Measurements from ENCODE around the gene S100PBP.

S100PBP gene

GRCh38 chr1:32817159-32817814 is at the start of gene S100PBP, which contains the start of gene YARS1:
Gene S100PBP (plus strand): TSS chr1:32817653. CDS start chr1:32826100, 8,447 bp downstream.
Gene YARS1 (minus strand): TSS chr1:32817358. CDS start chr1:32817244, 114 bp downstream.
- DNase-seq, result peak; percentile 100

- no peak for DNase-seq
Observed at GRCh38 chr1:32768110-32768850, 49.2 kb upstream of the S100PBP start.

- no peak for DNase-seq
Observed at GRCh38 chr1:32769524-32770220, 47.8 kb upstream of the S100PBP start.

GRCh38 chr1:32770221-32770731 is 47.2 kb upstream of the S100PBP start:
- no peak for DNase-seq

- DNase-seq, result no peak
Observed at GRCh38 chr1:32770741-32771548, 46.5 kb upstream of the S100PBP start.

- no peak for DNase-seq
Observed at GRCh38 chr1:32771561-32772280, 45.7 kb upstream of the S100PBP start.

- no peak for DNase-seq
Observed at GRCh38 chr1:32772281-32773017, 45.0 kb upstream of the S100PBP start.

- DNase-seq, result peak; percentile 76
Observed at GRCh38 chr1:32773018-32773763, 44.3 kb upstream of the S100PBP start.

- no peak for DNase-seq
Observed at GRCh38 chr1:32773764-32774463, 43.5 kb upstream of the S100PBP start.

- DNase-seq, result no peak
Observed at GRCh38 chr1:32774464-32774808, 43.0 kb upstream of the S100PBP start.

- DNase-seq, result no peak
Observed at GRCh38 chr1:32774950-32775634, 42.4 kb upstream of the S100PBP start.

GRCh38 chr1:32775640-32776337 is 41.7 kb upstream of the S100PBP start:
- DNase-seq, result no peak

GRCh38 chr1:32779242-32779641 is 38.2 kb upstream of the S100PBP start:
- DNase-seq, result no peak

GRCh38 chr1:32780005-32780404 is 37.4 kb upstream of the S100PBP start:
- DNase-seq, result no peak

GRCh38 chr1:32780628-32781234 is 36.7 kb upstream of the S100PBP start:
- DNase-seq, result no peak

GRCh38 chr1:32782086-32782485 is 35.4 kb upstream of the S100PBP start:
- no peak for DNase-seq

- no peak for DNase-seq
Observed at GRCh38 chr1:32783851-32784250, 33.6 kb upstream of the S100PBP start.

GRCh38 chr1:32784817-32785216 is 32.6 kb upstream of the S100PBP start:
- no peak for DNase-seq
